Tibial nerve (tissue), 3 donors: ENCODE data around the gene KCP.

Experiments used
- POLR2A ChIP-seq, 2 donors: fragments of 450-650 bp; IDR thresholded peaks; one replicate each; pipeline ENCODE4 v1.6.1; 2017; ENCODE audit warnings: antibody characterized with exemption in 2 of 2, mild to moderate bottlenecking in 2 of 2, moderate library complexity in 2 of 2
- TF ChIP-seq, protein P1 (sequence below), 5 experiments: fragments of 200-600 bp in 3 of 5; fragments of 450-650 bp in 2 of 5; sonication (generic) in 3 of 5; IDR thresholded peaks; one replicate each; pipeline ENCODE4 v1.5.1; 2016 to 2019; ENCODE audit warnings: antibody characterized with exemption in 5 of 5, mild to moderate bottlenecking in 3 of 5, moderate library complexity in 2 of 5

DNA sequence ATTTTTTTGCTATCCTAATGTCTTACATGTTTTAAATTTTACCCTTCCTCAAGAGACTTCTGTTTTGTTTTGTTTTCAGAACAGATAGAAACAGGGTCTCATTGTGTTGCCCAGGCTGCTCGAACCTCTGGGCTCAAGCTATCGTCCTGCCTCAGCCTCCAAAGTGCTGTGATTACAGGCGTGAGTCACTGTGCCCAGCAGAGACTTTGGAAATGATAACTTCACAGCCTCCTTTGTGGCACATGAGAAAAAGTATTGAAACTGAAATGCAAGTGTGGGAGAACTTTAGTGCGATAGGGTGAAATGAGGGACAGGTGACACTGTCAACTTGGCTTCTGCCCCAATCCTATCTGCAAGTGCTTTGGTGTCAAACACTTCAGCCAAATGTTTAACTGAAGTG is 48.8 kb upstream of the KCP start:
- TF ChIP-seq, protein P1, sequence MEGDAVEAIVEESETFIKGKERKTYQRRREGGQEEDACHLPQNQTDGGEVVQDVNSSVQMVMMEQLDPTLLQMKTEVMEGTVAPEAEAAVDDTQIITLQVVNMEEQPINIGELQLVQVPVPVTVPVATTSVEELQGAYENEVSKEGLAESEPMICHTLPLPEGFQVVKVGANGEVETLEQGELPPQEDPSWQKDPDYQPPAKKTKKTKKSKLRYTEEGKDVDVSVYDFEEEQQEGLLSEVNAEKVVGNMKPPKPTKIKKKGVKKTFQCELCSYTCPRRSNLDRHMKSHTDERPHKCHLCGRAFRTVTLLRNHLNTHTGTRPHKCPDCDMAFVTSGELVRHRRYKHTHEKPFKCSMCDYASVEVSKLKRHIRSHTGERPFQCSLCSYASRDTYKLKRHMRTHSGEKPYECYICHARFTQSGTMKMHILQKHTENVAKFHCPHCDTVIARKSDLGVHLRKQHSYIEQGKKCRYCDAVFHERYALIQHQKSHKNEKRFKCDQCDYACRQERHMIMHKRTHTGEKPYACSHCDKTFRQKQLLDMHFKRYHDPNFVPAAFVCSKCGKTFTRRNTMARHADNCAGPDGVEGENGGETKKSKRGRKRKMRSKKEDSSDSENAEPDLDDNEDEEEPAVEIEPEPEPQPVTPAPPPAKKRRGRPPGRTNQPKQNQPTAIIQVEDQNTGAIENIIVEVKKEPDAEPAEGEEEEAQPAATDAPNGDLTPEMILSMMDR (IDR thresholded peaks at IDR 0.05): no peak
- no peak for TF ChIP-seq POLR2A (IDR thresholded peaks at IDR 0.05)
